Fibroblast of lung (primary cell): ENCODE results near the gene KATNAL1.

ENCODE experiments used
- EZH2 ChIP-seq: IDR thresholded peaks from 2 replicates; pipeline ENCODE4 v1.5.1; 2012; ENCODE audit warnings: low read length, control low read depth, mild to moderate bottlenecking; ENCODE audit errors: missing control alignments
- TF ChIP-seq, protein P1 (sequence below), 2 donors: IDR thresholded peaks in 1 of 2; conservative IDR thresholded peaks in 1 of 2; 1 replicate in 1 of 2; 2 replicates in 1 of 2; pipeline ENCODE4 v1.5.1; 2011 to 2012; ENCODE audit warnings: low read length in 2 of 2, control low read depth in 1 of 2, inconsistent platforms in 1 of 2, low read depth in 1 of 2, mild to moderate bottlenecking in 1 of 2

DNA sequence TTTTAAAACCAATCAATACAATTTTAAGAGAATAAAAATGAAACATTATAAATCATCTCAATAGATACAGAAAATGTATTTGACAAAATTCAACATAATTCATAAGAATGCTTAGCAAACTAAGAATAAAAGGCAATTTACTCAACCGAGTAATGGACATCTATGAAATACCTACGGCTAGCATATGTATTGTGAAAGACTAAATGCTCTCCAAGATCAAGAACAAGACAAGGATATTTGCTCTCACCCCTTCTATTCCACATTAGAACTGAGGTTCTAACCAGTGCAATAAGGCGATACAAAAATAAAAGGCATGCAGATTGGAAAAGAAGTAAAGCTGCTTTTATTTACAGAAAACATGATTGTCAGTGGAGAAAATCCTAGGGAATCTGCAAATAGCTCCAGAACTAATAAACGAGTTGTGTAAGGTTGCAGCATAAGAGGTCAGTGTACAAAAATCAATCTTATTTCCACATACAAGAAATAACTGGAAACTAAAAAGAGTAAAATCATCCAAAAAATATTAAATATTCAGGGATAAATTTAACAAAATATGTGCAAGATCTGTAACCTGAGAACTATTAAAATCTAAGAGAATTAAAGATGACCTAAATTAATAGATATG, 16.4 kb downstream of the KATNAL1 start:
- TF ChIP-seq, protein P1, sequence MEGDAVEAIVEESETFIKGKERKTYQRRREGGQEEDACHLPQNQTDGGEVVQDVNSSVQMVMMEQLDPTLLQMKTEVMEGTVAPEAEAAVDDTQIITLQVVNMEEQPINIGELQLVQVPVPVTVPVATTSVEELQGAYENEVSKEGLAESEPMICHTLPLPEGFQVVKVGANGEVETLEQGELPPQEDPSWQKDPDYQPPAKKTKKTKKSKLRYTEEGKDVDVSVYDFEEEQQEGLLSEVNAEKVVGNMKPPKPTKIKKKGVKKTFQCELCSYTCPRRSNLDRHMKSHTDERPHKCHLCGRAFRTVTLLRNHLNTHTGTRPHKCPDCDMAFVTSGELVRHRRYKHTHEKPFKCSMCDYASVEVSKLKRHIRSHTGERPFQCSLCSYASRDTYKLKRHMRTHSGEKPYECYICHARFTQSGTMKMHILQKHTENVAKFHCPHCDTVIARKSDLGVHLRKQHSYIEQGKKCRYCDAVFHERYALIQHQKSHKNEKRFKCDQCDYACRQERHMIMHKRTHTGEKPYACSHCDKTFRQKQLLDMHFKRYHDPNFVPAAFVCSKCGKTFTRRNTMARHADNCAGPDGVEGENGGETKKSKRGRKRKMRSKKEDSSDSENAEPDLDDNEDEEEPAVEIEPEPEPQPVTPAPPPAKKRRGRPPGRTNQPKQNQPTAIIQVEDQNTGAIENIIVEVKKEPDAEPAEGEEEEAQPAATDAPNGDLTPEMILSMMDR (conservative IDR thresholded peaks at IDR 0.05 in 1 of 2, IDR thresholded peaks at IDR 0.05 in 1 of 2; ENCODE audit: low read depth in 1 of 2, low read length in 2 of 2), result no peak
- TF ChIP-seq EZH2, result no peak
